DOHH2 (cell line): ENCODE data around the gene DNAH3.

Experiments used
- H3F3A ChIP-seq: fragments of 200-600 bp; sonication (generic), shearing (Covaris generic); 2 replicates; pipeline ENCODE4 v1.6.0; 2016; ENCODE audit warnings: antibody characterized with exemption, mild to moderate bottlenecking; ENCODE audit not compliant: control insufficient read depth, insufficient read depth
- H3K27ac ChIP-seq: fragments of 200-600 bp; sonication (generic); 2 replicates; pipeline ENCODE4 v1.5.1; 2014; ENCODE audit warnings: low read depth, mild to moderate bottlenecking, low read length, moderate library complexity
- H3K27me3 ChIP-seq: fragments of 200-600 bp; sonication (generic); 2 replicates; pipeline ENCODE4 v1.6.1; 2014; ENCODE audit warnings: mild to moderate bottlenecking, low read length, mixed read lengths; ENCODE audit not compliant: control insufficient read depth
- H3K36me3 ChIP-seq: fragments of 200-600 bp; sonication (generic); 2 replicates; pipeline ENCODE4 v1.6.1; 2014; ENCODE audit warnings: mild to moderate bottlenecking, low read length, moderate library complexity, mixed read lengths; ENCODE audit not compliant: control insufficient read depth
- H3K4me1 ChIP-seq: fragments of 200-600 bp; sonication (generic); 2 replicates; pipeline ENCODE4 v1.6.1; 2014; ENCODE audit warnings: mild to moderate bottlenecking, low read length, mixed read lengths; ENCODE audit not compliant: control insufficient read depth
- H3K4me2 ChIP-seq: fragments of 200-600 bp; sonication (generic); 2 replicates; pipeline ENCODE4 v1.6.0; 2014; ENCODE audit warnings: mild to moderate bottlenecking, low read length, moderate library complexity
- H3K4me3 ChIP-seq: fragments of 200-600 bp; sonication (generic); 2 replicates; pipeline ENCODE4 v1.5.1; 2014; ENCODE audit warnings: mild to moderate bottlenecking, low read length, mixed read lengths
- H3K79me2 ChIP-seq: fragments of 200-600 bp; sonication (generic); 2 replicates; pipeline ENCODE4 v1.6.1; 2014; ENCODE audit warnings: mild to moderate bottlenecking, low read length, mixed read lengths; ENCODE audit not compliant: control insufficient read depth
- H3K9me2 ChIP-seq: fragments of 200-600 bp; sonication (generic); replicated peaks from 2 replicates; pipeline ENCODE4 v1.6.1; 2014; ENCODE audit warnings: mild to moderate bottlenecking, low read length, mixed read lengths; ENCODE audit not compliant: control insufficient read depth
- H3K9me3 ChIP-seq: fragments of 200-600 bp; sonication (generic); 2 replicates; pipeline ENCODE4 v1.6.1; 2014; ENCODE audit warnings: antibody characterized with exemption, low read length, mixed read lengths; ENCODE audit not compliant: control insufficient read depth, insufficient read depth
- H4K20me1 ChIP-seq: fragments of 200-600 bp; sonication (generic); 2 replicates; pipeline ENCODE4 v1.6.0; 2014; ENCODE audit warnings: low read depth, mild to moderate bottlenecking, antibody characterized with exemption, low read length, moderate library complexity; ENCODE audit not compliant: control insufficient read depth, insufficient read depth
- EZH2phosphoT487 ChIP-seq: fragments of 200-600 bp; sonication (generic); IDR thresholded peaks from 2 replicates; pipeline ENCODE4 v1.6.1; 2017; ENCODE audit warnings: borderline replicate concordance, mild to moderate bottlenecking, antibody characterized with exemption, low read length, moderate library complexity, mixed read lengths
- TF ChIP-seq, protein P1 (sequence below): fragments of 200-600 bp; sonication (generic); IDR thresholded peaks from one replicate; pipeline ENCODE4 v1.5.1; 2014; ENCODE audit warnings: antibody characterized with exemption, mild to moderate bottlenecking, low read depth, low read length; ENCODE audit not compliant: poor library complexity, severe bottlenecking

DNAH3 gene

DNA sequence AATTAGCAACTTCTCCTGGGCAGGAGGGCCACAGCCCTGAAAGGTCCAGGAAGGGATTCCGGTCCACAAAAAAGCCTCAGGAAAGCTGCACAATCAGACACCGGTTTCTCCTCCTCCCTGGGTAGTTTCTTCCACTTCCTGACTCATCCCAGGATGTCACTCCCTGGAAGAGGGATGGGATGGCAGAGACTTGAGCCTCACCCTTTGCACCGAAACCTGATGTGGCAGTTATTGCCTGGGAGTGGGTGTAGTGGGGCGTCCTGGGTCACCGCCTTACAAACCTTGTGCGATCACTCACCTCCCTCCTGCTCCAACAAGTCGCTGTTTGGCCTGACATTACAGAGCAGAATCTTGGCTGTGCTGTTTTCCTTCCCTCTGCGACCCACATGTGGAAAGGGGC lies 179.2 kb downstream of the DNAH3 start:
- Histone ChIP-seq H3K4me2 (no peak overlapping the region), H3K4me1 (no peaks in the 10 kb centered on the region), H3K79me2 (no peaks in the 10 kb centered on the region), H3K36me3 (no peaks in the 10 kb centered on the region), H3K27me3 (no peaks in the 10 kb centered on the region; the same call in 1 of the 2 replicates), H3F3A (no peaks in the 10 kb centered on the region), H4K20me1 (no peaks in the 10 kb centered on the region), H3K9me3 (no peaks in the 10 kb centered on the region), H3K9me2 (no peaks in the 10 kb centered on the region), H3K4me3 (no peak overlapping the region), H3K27ac (no peak overlapping the region)
- TF ChIP-seq, protein P1, sequence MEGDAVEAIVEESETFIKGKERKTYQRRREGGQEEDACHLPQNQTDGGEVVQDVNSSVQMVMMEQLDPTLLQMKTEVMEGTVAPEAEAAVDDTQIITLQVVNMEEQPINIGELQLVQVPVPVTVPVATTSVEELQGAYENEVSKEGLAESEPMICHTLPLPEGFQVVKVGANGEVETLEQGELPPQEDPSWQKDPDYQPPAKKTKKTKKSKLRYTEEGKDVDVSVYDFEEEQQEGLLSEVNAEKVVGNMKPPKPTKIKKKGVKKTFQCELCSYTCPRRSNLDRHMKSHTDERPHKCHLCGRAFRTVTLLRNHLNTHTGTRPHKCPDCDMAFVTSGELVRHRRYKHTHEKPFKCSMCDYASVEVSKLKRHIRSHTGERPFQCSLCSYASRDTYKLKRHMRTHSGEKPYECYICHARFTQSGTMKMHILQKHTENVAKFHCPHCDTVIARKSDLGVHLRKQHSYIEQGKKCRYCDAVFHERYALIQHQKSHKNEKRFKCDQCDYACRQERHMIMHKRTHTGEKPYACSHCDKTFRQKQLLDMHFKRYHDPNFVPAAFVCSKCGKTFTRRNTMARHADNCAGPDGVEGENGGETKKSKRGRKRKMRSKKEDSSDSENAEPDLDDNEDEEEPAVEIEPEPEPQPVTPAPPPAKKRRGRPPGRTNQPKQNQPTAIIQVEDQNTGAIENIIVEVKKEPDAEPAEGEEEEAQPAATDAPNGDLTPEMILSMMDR, result no peak
- TF ChIP-seq EZH2phosphoT487, result no peak

DNA sequence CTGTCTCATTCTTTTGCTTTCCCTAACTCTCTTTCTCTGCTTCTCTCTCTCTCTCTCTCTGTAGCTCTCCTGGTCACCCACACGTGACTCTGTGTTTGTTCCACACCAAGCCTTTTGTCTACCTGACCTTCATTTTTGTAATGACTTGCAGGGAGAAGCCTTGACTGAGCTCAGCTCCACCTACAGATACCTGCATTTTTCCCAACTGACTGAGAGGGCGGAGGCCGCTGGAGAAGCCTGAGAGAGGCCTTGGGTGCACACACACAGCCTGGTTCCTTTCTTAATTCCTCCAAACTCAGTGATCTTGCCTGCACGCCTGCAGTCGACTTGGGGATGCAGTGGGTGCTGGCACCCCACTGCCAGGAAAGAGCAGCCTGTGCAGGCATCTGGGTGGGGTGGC lies 181.3 kb downstream of the DNAH3 start:
- Histone ChIP-seq H3K9me3 (no peaks in the 10 kb centered on the region), H3K27me3 (no peaks in the 10 kb centered on the region; the same call in 1 of the 2 replicates), H3K4me3 (no peak overlapping the region), H3K27ac (no peak overlapping the region), H3K4me1 (no peaks in the 10 kb centered on the region), H4K20me1 (no peaks in the 10 kb centered on the region), H3K36me3 (no peaks in the 10 kb centered on the region), H3K9me2 (no peaks in the 10 kb centered on the region), H3K79me2 (no peaks in the 10 kb centered on the region), H3F3A (no peaks in the 10 kb centered on the region), H3K4me2 (no peak overlapping the region)
- TF ChIP-seq, protein P1, result no peak
- TF ChIP-seq EZH2phosphoT487, result no peak

DNA sequence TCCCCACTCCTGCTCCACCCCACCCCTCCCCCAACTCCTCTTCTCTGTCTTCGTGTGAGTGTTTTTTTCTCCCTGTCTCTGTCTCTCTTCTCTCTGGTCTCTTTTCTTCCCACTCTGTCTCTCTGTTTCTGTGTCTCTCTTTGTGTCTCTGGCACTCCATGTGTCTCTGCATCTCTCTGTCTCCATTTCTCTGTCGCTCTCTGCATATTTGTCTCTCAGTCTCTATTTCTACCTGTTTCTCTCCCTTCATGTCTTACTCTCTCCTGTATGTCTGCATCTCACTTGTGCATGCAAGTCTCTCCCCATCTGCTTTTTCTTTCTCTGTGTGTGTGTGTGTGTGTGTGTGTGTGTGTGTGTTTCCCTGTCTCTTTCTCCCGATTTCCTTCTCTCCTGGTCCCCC lies 181.9 kb downstream of the DNAH3 start:
- Histone ChIP-seq H3K4me2 (no peak overlapping the region), H3K4me3 (no peak overlapping the region)

More for the DNA sequence above, 181.9 kb downstream of the DNAH3 start:
- Histone ChIP-seq H3K9me2 (no peaks in the 10 kb centered on the region), H3K36me3 (no peaks in the 10 kb centered on the region), H3F3A (no peaks in the 10 kb centered on the region), H3K27me3 (no peaks in the 10 kb centered on the region; the same call in 1 of the 2 replicates), H3K9me3 (no peaks in the 10 kb centered on the region), H3K4me1 (no peaks in the 10 kb centered on the region), H3K27ac (no peak overlapping the region), H4K20me1 (no peaks in the 10 kb centered on the region), H3K79me2 (no peaks in the 10 kb centered on the region)
- TF ChIP-seq, protein P1, result no peak
- no peak for TF ChIP-seq EZH2phosphoT487
